HepG2 (cell line): ENCODE results near the gene EPHA2.

Experiments
- CTCF ChIP-seq: sonication (generic); formaldehyde crosslinking; IDR thresholded peaks from 2 replicates; pipeline ENCODE4 v1.5.0; 2020; ENCODE audit warnings: mild to moderate bottlenecking, missing genetic modification reagents, moderate library complexity
- EP300 ChIP-seq, 3 experiments: sonication (generic) in 1 of 3; formaldehyde crosslinking in 1 of 3; IDR thresholded peaks; 2 replicates each; pipeline versions ENCODE4 v1.5.1 to v1.6.1; 2011 to 2020; ENCODE audit warnings: low read depth in 2 of 3, low read length in 2 of 3, borderline replicate concordance in 1 of 3, improper control_type of control experiment in 1 of 3, mild to moderate bottlenecking in 1 of 3, missing genetic modification reagents in 1 of 3, moderate library complexity in 1 of 3
- MAX ChIP-seq: IDR thresholded peaks from 2 replicates; pipeline ENCODE4 v1.6.1; 2012; ENCODE audit warnings: inconsistent platforms
- TF ChIP-seq, protein P1 (sequence below): sonication (generic); formaldehyde crosslinking; IDR thresholded peaks from 2 replicates; pipeline ENCODE4 v1.4.0; 2020; ENCODE audit warnings: missing genetic modification reagents

GRCh38 chr1:16183765-16184556, 28.1 kb upstream of the EPHA2 start:
- TF ChIP-seq CTCF (CRISPR knock-in tag) (no peak), MAX (no peak), EP300 (IDR thresholded peaks at IDR 0.05; ENCODE audit: low read depth in 2 of 2, low read length in 2 of 2) (no peak), EP300 (CRISPR knock-in tag; IDR thresholded peaks at IDR 0.05; ENCODE audit: borderline replicate concordance) (no peak)
- TF ChIP-seq, protein P1, sequence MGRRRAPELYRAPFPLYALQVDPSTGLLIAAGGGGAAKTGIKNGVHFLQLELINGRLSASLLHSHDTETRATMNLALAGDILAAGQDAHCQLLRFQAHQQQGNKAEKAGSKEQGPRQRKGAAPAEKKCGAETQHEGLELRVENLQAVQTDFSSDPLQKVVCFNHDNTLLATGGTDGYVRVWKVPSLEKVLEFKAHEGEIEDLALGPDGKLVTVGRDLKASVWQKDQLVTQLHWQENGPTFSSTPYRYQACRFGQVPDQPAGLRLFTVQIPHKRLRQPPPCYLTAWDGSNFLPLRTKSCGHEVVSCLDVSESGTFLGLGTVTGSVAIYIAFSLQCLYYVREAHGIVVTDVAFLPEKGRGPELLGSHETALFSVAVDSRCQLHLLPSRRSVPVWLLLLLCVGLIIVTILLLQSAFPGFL, result no peak
